AG04449 (cell line): ENCODE measurements around the gene XRCC1.
"Not testable (repeated sequence)": the region's sequence is repeated elsewhere in the genome, so short reads cannot be mapped to it uniquely, and the experiment has no call there.

Experiments used
- CTCF ChIA-PET: fragments of 350-600 bp; formaldehyde crosslinking; extraction: SDS; loops from one replicate; lab custom pipeline; 2021; ENCODE audit warnings: antibody characterized with exemption; lab: Yijun Ruan, JAX
- POLR2A ChIA-PET: fragments of 400-600, 350-600 bp; formaldehyde crosslinking; extraction: SDS; loops from one replicate; lab custom pipeline; 2020; ENCODE audit warnings: antibody characterized with exemption, inconsistent platforms; lab: Yijun Ruan, JAX
- DNase-seq: peaks from one replicate; pipeline ENCODE4 v3.0.0-alpha.2; 2010; ENCODE audit warnings: low read depth, low spot score
- H3K4me3 ChIP-seq: 2 replicates; pipeline ENCODE4 v1.5.1; 2011; ENCODE audit warnings: low read depth, mild to moderate bottlenecking, control low read depth, low read length
- TF ChIP-seq, protein P1 (sequence below): IDR thresholded peaks from one replicate; pipeline ENCODE4 v1.5.1; 2011; ENCODE audit warnings: mild to moderate bottlenecking, moderate library complexity, low read length, control low read depth, inconsistent platforms; ENCODE audit not compliant: insufficient read depth; ENCODE audit errors: missing control alignments

The XRCC1 gene

DNA sequence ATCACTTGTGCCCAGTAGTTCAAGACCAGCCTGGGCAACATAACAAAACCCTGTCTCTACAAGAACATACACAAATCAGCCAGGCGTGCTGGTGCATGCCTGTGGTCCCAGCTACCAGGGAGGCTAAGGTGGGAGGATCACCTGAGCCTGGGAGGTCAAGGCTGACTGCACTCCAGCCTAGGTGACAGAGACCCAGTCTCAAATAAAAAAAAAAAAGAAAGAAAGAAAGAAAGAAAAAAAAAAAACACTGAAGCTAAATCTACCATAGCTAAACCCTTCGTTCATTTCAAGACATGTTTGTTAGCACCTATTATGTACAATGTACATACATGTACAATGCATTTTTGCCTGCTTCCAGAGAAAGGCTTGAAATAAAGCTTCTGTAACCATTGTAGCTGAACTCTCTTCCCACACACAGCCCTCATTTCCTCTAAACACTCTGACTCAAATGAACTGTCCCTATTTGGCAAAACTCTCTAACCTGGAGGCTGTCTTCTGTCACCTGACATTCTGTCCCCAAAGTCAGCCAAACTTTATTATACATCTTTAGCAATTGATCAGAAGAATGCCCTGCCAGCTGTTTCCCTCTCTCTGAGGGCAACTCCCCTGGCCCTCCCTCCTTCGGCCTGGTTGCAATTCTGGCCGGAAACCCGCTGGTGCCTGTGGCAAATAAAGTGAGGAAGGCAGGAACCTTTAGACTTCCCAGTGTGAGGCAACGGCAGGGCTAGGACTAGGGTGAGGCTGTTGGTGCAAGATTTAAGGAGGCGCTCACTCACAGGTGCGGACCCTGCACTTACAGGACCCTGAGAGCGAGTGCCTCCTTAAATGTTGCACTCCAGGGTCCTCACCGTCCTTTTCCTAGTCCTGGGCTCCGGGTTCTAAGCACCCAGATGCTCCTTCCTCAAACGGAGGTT, 50.1 kb downstream of the XRCC1 start:
- POLR2A ChIA-PET, result no interaction called here
- TF ChIP-seq, protein P1, sequence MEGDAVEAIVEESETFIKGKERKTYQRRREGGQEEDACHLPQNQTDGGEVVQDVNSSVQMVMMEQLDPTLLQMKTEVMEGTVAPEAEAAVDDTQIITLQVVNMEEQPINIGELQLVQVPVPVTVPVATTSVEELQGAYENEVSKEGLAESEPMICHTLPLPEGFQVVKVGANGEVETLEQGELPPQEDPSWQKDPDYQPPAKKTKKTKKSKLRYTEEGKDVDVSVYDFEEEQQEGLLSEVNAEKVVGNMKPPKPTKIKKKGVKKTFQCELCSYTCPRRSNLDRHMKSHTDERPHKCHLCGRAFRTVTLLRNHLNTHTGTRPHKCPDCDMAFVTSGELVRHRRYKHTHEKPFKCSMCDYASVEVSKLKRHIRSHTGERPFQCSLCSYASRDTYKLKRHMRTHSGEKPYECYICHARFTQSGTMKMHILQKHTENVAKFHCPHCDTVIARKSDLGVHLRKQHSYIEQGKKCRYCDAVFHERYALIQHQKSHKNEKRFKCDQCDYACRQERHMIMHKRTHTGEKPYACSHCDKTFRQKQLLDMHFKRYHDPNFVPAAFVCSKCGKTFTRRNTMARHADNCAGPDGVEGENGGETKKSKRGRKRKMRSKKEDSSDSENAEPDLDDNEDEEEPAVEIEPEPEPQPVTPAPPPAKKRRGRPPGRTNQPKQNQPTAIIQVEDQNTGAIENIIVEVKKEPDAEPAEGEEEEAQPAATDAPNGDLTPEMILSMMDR, result no peak
- DNase-seq, result no peak

DNA sequence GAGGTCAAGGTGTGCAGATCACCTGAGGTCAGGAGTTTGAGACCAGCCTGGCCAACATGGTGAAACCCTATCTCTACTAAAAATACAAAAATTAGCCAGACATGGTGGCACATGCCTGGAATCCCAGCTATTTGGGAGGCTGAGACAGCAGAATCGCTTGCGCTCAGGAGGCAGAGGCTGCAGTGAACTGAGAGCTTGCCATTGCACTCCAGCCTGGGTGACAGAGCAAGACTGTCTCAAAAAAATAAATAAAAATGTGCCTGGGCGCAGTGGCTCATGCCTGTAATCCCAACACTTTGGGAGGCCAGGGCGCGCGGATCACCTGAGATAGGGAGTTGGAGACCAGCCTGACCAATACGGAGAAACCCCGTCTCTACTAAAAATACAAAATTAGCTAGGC, 51.6 kb downstream of the XRCC1 start:
- DNase-seq, H3K4me3 ChIP-seq: not testable (repeated sequence)
- CTCF ChIA-PET, result interaction anchor here (0.8 to 15.4 kb wide), 8 partner anchors 8 to 91 kb away, joined by 3 to 609 read pairs (median 8); no protein-coding TSS in a partner anchor
- POLR2A ChIA-PET, result interaction anchor here (1.1 kb wide), 1 partner anchor 9 kb away, joined by 4 read pairs; the partner anchor contains the start of gene ZNF575

More for the DNA sequence above, 50.1 kb downstream of the XRCC1 start:
- peak overlapping the region; percentile 85 for H3K4me3 ChIP-seq
- CTCF ChIA-PET, result interaction anchor here (0.6 to 15.4 kb wide), 11 partner anchors 9 to 286 kb away, joined by 3 to 609 read pairs (median 4); no protein-coding TSS in a partner anchor

DNA sequence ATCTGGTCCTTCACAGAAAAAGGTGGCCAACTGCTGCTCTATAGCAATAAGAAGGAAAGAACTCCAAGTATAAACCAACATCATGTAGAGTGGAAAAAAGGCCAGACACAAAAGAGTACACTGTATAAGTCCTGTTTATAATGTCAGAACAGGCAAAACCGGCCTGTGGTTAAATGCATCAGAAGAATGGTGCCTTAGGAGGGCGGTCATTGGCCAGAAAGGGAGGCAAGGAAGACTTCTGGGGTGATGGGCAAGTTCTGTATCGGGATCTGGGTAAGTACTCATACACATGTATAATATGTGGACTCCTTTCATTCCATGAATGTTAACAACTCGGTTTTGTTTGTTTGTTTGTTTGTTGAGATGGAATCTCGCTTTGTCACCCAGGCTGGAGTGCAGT, 52.4 kb downstream of the XRCC1 start:
- no peak for DNase-seq
- no peak overlapping the region for H3K4me3 ChIP-seq
- CTCF ChIA-PET, result interaction anchor here (0.7 to 15.4 kb wide), 8 partner anchors 9 to 97 kb away, joined by 3 to 609 read pairs (median 4); no protein-coding TSS in a partner anchor
- POLR2A ChIA-PET, result no interaction called here
- TF ChIP-seq, protein P1, result no peak

DNA sequence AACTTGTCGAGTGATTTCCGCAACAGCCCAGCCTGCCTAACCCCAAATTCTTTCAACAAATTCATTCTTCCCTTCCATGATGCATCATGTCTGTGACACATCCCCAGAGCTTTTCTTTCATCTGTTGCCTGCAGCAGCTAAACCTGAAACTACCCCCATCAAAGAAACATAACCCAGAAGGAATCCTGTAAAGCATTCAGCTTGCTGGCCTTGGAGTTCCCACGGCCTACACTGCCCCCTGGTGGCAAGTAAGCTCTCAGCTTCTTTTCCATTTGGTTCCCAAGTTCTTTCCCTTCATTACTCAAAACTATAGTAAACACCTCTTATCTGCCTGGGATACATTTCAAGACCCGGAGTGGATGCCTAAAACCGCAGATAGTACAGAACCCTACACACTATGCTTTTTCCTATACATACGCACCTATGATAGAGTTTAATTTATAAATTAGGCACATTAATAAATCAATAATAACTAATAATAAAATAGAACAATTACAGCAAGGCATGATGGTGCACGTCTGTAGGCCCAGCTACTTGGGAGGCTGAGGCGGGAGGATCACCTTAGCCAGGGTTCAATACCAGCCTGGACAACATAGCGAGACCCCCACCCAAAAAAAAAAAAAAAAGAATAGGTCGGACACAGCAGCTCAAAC, 55.8 kb downstream of the XRCC1 start:
- peak; percentile 85 for DNase-seq
- POLR2A ChIA-PET, result interaction anchor here (0.7 to 1.3 kb wide), 3 partner anchors 13 to 75 kb away, joined by 3 to 6 read pairs (median 6); partner anchors contain the start of gene ZNF575
- H3K4me3 ChIP-seq, result no peak overlapping the region
- CTCF ChIA-PET, result interaction anchor here (0.5 to 15.4 kb wide), 34 partner anchors 8 to 415 kb away, joined by 3 to 609 read pairs (median 6); partner anchors contain the start of genes LYPD3, PHLDB3 and ZNF575
- TF ChIP-seq, protein P1, result peak; percentile 81

DNA sequence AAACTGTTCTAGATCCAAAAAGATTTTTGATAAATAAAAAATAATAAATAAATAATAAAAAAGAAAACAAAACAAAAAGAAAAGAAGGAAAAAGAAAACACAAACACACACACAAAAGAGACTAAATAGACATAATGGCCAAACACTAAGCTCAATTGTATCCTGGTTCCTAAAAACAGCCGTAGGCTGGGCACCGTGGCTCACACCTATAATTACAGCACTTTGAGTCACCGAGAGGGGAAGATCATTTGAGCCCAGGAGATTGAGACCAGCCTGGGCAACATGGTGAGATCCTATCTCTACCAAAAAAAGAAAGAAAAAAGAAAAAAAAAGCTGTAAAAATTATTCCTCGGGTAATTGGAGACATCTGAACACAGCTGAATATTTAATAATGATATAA, 57.3 kb downstream of the XRCC1 start:
- ChIA-PET POLR2A (interaction anchor here (1.2 kb wide), 1 partner anchor 13 kb away, joined by 3 read pairs; the partner anchor contains the start of gene PHLDB3), CTCF (interaction anchor here (0.9 to 15.4 kb wide), 10 partner anchors 10 to 86 kb away, joined by 3 to 609 read pairs (median 6); partner anchors contain the start of gene PHLDB3)
- no peak for DNase-seq
- H3K4me3 ChIP-seq, result no peak overlapping the region
- TF ChIP-seq, protein P1, result no peak

DNA sequence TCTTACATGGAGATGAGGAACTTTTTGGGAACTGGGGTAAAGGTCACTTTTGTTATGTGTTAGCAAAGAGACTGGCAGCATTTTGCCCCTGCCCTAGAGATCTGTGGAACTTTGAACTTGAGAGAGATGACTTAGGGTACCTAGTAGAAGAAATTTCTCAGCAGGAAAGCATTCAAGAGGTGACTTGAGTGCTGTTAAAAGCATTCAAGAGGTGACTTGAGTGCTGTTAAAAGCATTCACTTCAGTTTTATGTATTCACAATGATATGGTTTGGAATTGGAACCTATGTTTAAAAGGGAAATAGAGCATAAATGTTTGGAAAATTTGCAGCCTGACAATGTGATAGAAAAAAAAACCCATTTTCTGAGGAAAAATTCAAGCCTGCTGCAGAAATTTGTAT, 62.9 kb downstream of the XRCC1 start:
- CTCF ChIA-PET, result interaction anchor here (1.9 kb wide), 1 partner anchor 65 kb away, joined by 13 read pairs; no protein-coding TSS in a partner anchor
- H3K4me3 ChIP-seq, POLR2A ChIA-PET, DNase-seq: not testable (repeated sequence)
